Esophagus muscularis mucosa (tissue), 4 donors: ENCODE data around the gene TBC1D22A. TPM values are rescaled to one million over a fixed set of nuclear protein-coding genes. Genes with fewer than 3 reads are reported as not detected.
A peak's percentile ranks its signal among the peaks of the same experiment; 100 is the strongest.

Experiments used
- DNase-seq: peaks from one replicate; pipeline ENCODE4 v3.0.0-alpha.2; 2017; ENCODE audit errors: extremely low spot score
- H3K27ac ChIP-seq, 4 donors: fragments of 200-600 bp; sonication (generic); replicated peaks in 1 of 4; 1 replicate in 3 of 4; 2 replicates in 1 of 4; pipeline ENCODE4 v1.5.1; 2016 to 2019; ENCODE audit warnings: mild to moderate bottlenecking in 1 of 4
- H3K27me3 ChIP-seq, 4 donors: fragments of 200-600 bp; sonication (generic); one replicate each; pipeline versions ENCODE4 v1.5.1 to v1.6.0; 2016 to 2019
- H3K36me3 ChIP-seq, 4 donors: fragments of 200-600 bp; sonication (generic); one replicate each; pipeline ENCODE4 v1.5.1; 2016 to 2019
- H3K4me1 ChIP-seq, 4 donors: fragments of 200-600 bp; sonication (generic); one replicate each; pipeline ENCODE4 v1.5.1; 2016 to 2019
- H3K4me3 ChIP-seq, 4 donors: fragments of 200-600 bp; sonication (generic); 1 replicate in 2 of 4; 2 replicates in 2 of 4; pipeline ENCODE4 v1.5.1; 2016 to 2019; ENCODE audit warnings: mild to moderate bottlenecking in 4 of 4, moderate library complexity in 1 of 4
- H3K9me3 ChIP-seq, 4 donors: fragments of 200-600 bp; sonication (generic); 1 replicate in 3 of 4; 2 replicates in 1 of 4; pipeline ENCODE4 v1.5.1; 2016 to 2019
- EP300 ChIP-seq: sonication (generic); formaldehyde crosslinking; IDR thresholded peaks from one replicate; pipeline ENCODE4 v1.6.1; 2017; ENCODE audit warnings: antibody characterized with exemption
- POLR2A ChIP-seq: fragments of 450-650 bp; IDR thresholded peaks from one replicate; pipeline ENCODE4 v1.6.1; 2017; ENCODE audit warnings: antibody characterized with exemption, moderate library complexity, mild to moderate bottlenecking, low read depth
- POLR2AphosphoS5 ChIP-seq, 2 donors: sonication (generic); formaldehyde crosslinking; IDR thresholded peaks; one replicate each; pipeline ENCODE4 v1.6.1; 2017; ENCODE audit warnings: antibody characterized with exemption in 2 of 2
- WGBS: methylation state at CpG from one replicate; pipeline ENCODE4 v1.1.5; 2018; 5-methylcytosine and 5-hydroxymethylcytosine counted together
- intact Hi-C: fragments of 100-400 bp; cut with DNase I; formaldehyde crosslinking; loops from one replicate; pipeline ENCODE4 v1.15.1; 2023
- total RNA-seq, 4 donors: library from RNA; depleted of rRNA; stranded (reverse); fragments of >200 nt; gene quantifications; one replicate each; pipeline versions ENCODE4 v1.1.0 to v1.2.1, GENCODE V29; 2016
- TF ChIP-seq, protein P1 (sequence below), 3 experiments: fragments of 200-600 bp in 2 of 3; fragments of 450-650 bp in 1 of 3; sonication (generic) in 2 of 3; IDR thresholded peaks; one replicate each; pipeline ENCODE4 v1.5.1; 2017 to 2019; ENCODE audit warnings: antibody characterized with exemption in 3 of 3, mild to moderate bottlenecking in 2 of 3, moderate library complexity in 1 of 3

TBC1D22A gene
- total RNA-seq, 4 donors from 2014 or later = 15.2 to 20.7 (median 18.8) TPM

DNA sequence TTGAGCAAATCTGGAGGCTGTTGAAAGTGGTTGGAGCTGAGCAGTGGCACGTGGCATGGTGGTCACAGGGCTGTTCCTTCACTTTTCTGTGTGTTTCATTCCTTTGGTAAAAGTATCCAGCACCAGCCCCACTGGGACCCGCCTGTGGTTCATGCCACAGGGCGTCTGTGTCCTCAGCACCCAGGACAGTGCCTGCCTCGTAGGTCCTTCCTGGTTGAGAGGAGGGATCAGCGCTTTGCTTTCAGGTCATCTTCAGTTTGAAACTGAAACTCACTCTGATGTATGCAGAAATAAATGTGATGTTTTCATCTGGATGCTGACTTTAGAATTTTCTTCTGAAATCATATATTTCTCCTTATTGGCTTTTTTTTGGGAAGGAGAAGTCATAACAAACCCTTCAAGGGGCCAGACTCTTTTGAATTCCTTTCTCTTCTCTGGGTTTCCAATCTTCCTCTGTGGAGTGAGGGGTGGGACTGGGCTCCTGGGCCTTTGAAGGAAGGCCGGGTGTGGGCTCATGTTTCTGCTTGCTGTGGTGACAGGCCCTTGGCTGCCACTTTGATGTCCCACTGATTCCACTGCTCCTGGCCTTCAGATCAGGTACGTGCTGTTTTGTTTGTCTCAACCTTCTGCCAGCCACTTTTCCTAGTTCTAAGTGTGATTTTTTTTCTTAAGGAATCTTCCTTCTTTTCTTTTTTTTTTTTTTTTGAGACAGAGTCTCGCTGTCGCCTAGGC is 26.2 kb downstream of the TBC1D22A start:
- no peaks in the 10 kb centered on the region for H3K9me3 ChIP-seq
- H3K4me3 ChIP-seq = no peak overlapping the region
- no peak for TF ChIP-seq POLR2AphosphoS5 (IDR thresholded peaks at IDR 0.05)
- no peak for TF ChIP-seq POLR2A
- TF ChIP-seq, protein P1, sequence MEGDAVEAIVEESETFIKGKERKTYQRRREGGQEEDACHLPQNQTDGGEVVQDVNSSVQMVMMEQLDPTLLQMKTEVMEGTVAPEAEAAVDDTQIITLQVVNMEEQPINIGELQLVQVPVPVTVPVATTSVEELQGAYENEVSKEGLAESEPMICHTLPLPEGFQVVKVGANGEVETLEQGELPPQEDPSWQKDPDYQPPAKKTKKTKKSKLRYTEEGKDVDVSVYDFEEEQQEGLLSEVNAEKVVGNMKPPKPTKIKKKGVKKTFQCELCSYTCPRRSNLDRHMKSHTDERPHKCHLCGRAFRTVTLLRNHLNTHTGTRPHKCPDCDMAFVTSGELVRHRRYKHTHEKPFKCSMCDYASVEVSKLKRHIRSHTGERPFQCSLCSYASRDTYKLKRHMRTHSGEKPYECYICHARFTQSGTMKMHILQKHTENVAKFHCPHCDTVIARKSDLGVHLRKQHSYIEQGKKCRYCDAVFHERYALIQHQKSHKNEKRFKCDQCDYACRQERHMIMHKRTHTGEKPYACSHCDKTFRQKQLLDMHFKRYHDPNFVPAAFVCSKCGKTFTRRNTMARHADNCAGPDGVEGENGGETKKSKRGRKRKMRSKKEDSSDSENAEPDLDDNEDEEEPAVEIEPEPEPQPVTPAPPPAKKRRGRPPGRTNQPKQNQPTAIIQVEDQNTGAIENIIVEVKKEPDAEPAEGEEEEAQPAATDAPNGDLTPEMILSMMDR (IDR thresholded peaks at IDR 0.05) = no peak
- no peak for TF ChIP-seq EP300
- WGBS = 85% methylated on average over 9 of the region's 9 CpGs
- H3K36me3 ChIP-seq = peaks cover 4 to 14% (median 9%) of the 10 kb centered on the region in 4 donors
- intact Hi-C loops = no loop called here
- peaks cover 19 to 24% (median 22%) of the 10 kb centered on the region in 4 donors for H3K4me1 ChIP-seq
- no peak overlapping the region for H3K27ac ChIP-seq
- no peak for DNase-seq
- no peaks in the 10 kb centered on the region for H3K27me3 ChIP-seq

- H3K36me3 ChIP-seq = peaks cover 8 to 28% (median 23%) of the 10 kb centered on the region in 4 donors
- TF ChIP-seq, protein P1 (IDR thresholded peaks at IDR 0.05) = no peak
- TF ChIP-seq EP300 (no peak), POLR2A (no peak), POLR2AphosphoS5 (IDR thresholded peaks at IDR 0.05) (no peak)
- H3K4me1 ChIP-seq = peaks cover 19 to 24% (median 22%) of the 10 kb centered on the region in 4 donors
- no peak overlapping the region for H3K27ac ChIP-seq
- no peak overlapping the region for H3K4me3 ChIP-seq
- DNase-seq = no peak
- intact Hi-C loops = no loop called here
- 66% methylated on average over 10 of the region's 10 CpGs for WGBS
- no peaks in the 10 kb centered on the region for H3K9me3 ChIP-seq
- H3K27me3 ChIP-seq = no peaks in the 10 kb centered on the region
These were observed 27.5 kb downstream of the TBC1D22A start for GRCh38 chr22:46789992-46790391.

DNA sequence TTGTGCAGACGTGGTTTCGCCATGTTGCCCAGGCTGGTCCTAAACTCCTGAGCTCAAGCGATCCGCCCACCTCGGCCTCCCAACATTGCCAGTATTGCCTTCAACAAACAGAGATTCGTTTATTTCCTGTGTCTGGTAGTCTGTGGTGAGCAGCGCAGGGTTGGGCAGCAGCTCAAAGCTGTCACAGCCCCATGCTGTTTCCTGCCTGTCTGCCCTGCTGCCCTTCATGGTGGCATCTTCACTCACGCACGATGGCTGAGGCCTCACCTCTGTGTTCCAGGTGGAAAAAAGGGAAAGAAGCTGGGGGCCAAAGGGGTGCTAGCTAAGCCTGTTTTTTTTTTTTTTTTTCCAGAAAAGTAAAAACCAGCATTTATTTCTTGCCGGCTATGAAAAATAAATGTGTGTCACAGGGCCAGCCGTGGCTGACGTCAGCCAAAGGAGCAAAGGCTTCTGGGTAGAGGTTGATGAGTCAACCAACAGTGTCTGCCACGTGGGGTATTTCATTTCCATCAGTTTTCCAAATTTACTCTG is 28.8 kb downstream of the TBC1D22A start:
- H3K9me3 ChIP-seq = no peaks in the 10 kb centered on the region
- peaks cover 8 to 41% (median 35%) of the 10 kb centered on the region in 4 donors for H3K36me3 ChIP-seq
- intact Hi-C loops = no loop called here
- WGBS = 33% methylated on average over 13 of the region's 13 CpGs
- H3K27me3 ChIP-seq = no peaks in the 10 kb centered on the region
- H3K4me3 ChIP-seq = peak overlapping the region in 3 of 4 donors; percentile 8 to 19 (median 13)
- H3K27ac ChIP-seq = peak overlapping the region; percentile 34 to 70 (median 51)
- TF ChIP-seq POLR2AphosphoS5 (IDR thresholded peaks at IDR 0.05) = peak in 1 of 2 donors; percentile 16
- TF ChIP-seq, protein P1 (IDR thresholded peaks at IDR 0.05) = no peak
- no peak for DNase-seq
- peaks cover 19 to 24% (median 22%) of the 10 kb centered on the region in 4 donors for H3K4me1 ChIP-seq

DNA sequence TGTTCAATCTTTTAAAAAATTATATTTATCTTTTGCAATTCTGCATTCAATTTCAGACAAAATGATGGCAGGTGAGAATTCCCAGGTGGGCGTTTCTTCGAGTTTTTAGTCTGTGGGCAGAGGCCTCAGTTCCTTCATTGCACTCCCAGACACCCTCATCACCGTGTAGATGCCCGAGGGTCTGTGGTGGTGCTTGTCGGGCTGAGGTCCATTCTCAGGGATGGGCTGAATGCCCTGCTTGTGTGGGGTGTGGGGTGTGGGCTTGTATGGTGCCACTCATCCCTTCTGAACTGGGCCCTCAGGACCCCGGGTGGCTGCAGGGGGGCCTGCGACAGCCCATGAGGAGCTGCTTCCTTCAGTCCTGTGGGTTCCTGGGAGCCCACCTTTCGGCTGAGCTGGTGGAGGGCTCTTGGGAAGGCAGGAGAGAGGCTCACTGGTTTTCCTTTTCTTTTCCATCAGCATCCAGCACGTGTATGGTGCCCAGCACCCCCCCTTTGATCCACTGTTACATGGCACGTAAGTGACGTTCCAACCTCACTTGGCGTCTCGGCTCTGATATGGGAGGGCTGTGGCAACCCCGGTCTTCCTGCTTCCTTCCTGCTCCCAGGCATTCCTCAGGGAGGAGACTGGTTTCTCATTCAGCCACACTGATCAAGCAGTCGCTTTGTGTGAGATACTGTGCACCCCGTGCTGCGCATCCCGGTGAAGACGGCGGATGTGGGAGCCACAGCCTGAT is 29.8 kb downstream of the TBC1D22A start:
- intact Hi-C loops = no loop called here
- DNase-seq = no peak
- no peaks in the 10 kb centered on the region for H3K27me3 ChIP-seq
- peaks cover 8 to 50% (median 42%) of the 10 kb centered on the region in 4 donors for H3K36me3 ChIP-seq
- H3K27ac ChIP-seq = peak overlapping the region in 3 of 4 donors; percentile 51 to 70 (median 55)
- no peaks in the 10 kb centered on the region for H3K9me3 ChIP-seq
- H3K4me3 ChIP-seq = no peak overlapping the region
- WGBS = 92% methylated on average over 15 of the region's 20 CpGs
- no peak for TF ChIP-seq POLR2AphosphoS5 (IDR thresholded peaks at IDR 0.05)
- no peak for TF ChIP-seq POLR2A
- TF ChIP-seq, protein P1 (IDR thresholded peaks at IDR 0.05) = no peak
- TF ChIP-seq EP300 = no peak
- H3K4me1 ChIP-seq = peaks cover 19 to 24% (median 22%) of the 10 kb centered on the region in 4 donors
